ENCODE data around the gene ZNF385A. TPM values are rescaled to one million over a fixed set of nuclear protein-coding genes. Genes with fewer than 3 reads are reported as not detected.

Gene ZNF385A
- total and polyA plus RNA-seq, 2 of the 4 experiments (the other 2 are of a cell fraction), result 0.36 to 2.5 TPM

- peaks cover 11 to 38% of the 10 kb centered on the region in 2 experiments; a peak in 3 of 4 replicates for H3K79me1 ChIP-seq (ENCODE audit: low read depth in 1 of 2, low read length in 2 of 2)
- TF ChIP-seq NFE2L2 (IDR thresholded peaks at IDR 0.05; ENCODE audit: low read depth, low read length) (no peak), RFX5 (IDR thresholded peaks at IDR 0.05; ENCODE audit: low read depth, low read length) (no peak), RCOR1 (IDR thresholded peaks at IDR 0.05; ENCODE audit: insufficient replicate concordance, low read length) (no peak), FOS (IDR thresholded peaks at IDR 0.05; ENCODE audit: low read depth, low read length) (no peak)
These were observed 34.0 kb upstream of the ZNF385A start for GRCh38 chr12:54418441-54419087.

More at GRCh38 chr12:54418441-54419087, 34.0 kb upstream of the ZNF385A start:
- no peak overlapping the region for H2BK15ac ChIP-seq (ENCODE audit: low read depth, low read length)
- no peak overlapping the region for H2BK20ac ChIP-seq (ENCODE audit: low read depth, low read length)
- peak overlapping the region; percentile 18; the same call in 1 of the 2 replicates for H2BK120ac ChIP-seq (ENCODE audit: low read depth, low read length)
- peaks cover 43% of the 10 kb centered on the region for H3K9me1 ChIP-seq (ENCODE audit: insufficient read depth, low read length)
- peak overlapping the region; percentile 82 for H3K56ac ChIP-seq (ENCODE audit: extremely low read depth, insufficient read depth, low read length)
- H3K9me3 ChIP-seq (ENCODE audit: control insufficient read depth, insufficient read depth, low read length), result no peaks in the 10 kb centered on the region
- ChIA-PET CTCF (interaction anchor here (1.0 to 2.9 kb wide), 3 partner anchors 19 to 39 kb away, joined by 3 to 9 read pairs (median 7); no protein-coding TSS in a partner anchor), POLR2A (ENCODE audit: unreplicated experiment) (no interaction called here)
- H4K5ac ChIP-seq (ENCODE audit: low read depth, low read length), result peak overlapping the region; percentile 68; the same call in 1 of the 2 replicates
- DNase-seq (no peak), ATAC-seq (ENCODE audit: low read depth) (peak; percentile 2)
- H3K4me3 ChIP-seq (ENCODE audit: insufficient read depth, low read depth, low read length), result peak overlapping the region; percentile 94
- no peaks in the 10 kb centered on the region for H3K27me3 ChIP-seq (ENCODE audit: control insufficient read depth, insufficient read depth, low read length)
- dilution Hi-C loops (cut with HindIII; ENCODE audit: low sequenced_read_pairs, unreplicated experiment), result no loop called here
- H4K20me1 ChIP-seq (ENCODE audit: insufficient read depth, low read length), result peaks cover 43% of the 10 kb centered on the region
- H2BK5ac ChIP-seq (ENCODE audit: low read depth, low read length, poor library complexity, severe bottlenecking), result peak overlapping the region; percentile 88
- peak overlapping the region; percentile 89 for H3K27ac ChIP-seq (ENCODE audit: insufficient read depth, low read length)
- peak overlapping the region; percentile 61 to 83; a peak in 3 of 4 replicates for H4K8ac ChIP-seq (ENCODE audit: low read depth in 2 of 2, low read length in 2 of 2)
- BruUV-seq (replicated peaks), result no TSS peak
- peak overlapping the region; percentile 74; the same call in 1 of the 2 replicates for H4K91ac ChIP-seq (ENCODE audit: insufficient read depth, low read depth, low read length)
- H3K14ac ChIP-seq (replicated peaks; ENCODE audit: low read depth, low read length), result peak overlapping the region; percentile 93
- H3K23ac ChIP-seq (ENCODE audit: low read depth, low read length), result peak overlapping the region; percentile 90
- in situ Hi-C loops (cut with MboI; ENCODE audit: low sequenced_read_pairs), result no loop called here
- H2AK9ac ChIP-seq (replicated peaks; ENCODE audit: low read depth, low read length, poor library complexity), result peak overlapping the region; percentile 86
- H2AFZ ChIP-seq (replicated peaks; ENCODE audit: low read length, poor library complexity), result peak overlapping the region; percentile 92
- peaks cover 9% of the 10 kb centered on the region for H3K36me3 ChIP-seq (ENCODE audit: control insufficient read depth, insufficient read depth, low read length)
- peak overlapping the region; percentile 96 for H3K9ac ChIP-seq (ENCODE audit: low read depth, low read length)
- H3K4me2 ChIP-seq (ENCODE audit: low read depth, low read length), result peak overlapping the region; percentile 97
- H3K4ac ChIP-seq (ENCODE audit: low read depth, low read length), result peak overlapping the region; percentile 93
- intact Hi-C loops (cut with micrococcal nuclease), result loop anchor here (1.0 to 2.0 kb wide), 2 partner anchors 10 to 20 kb away; no protein-coding TSS in a partner anchor
- WGBS, 2 experiments (ENCODE audit: extremely low coverage in 2 of 2, insufficient read length in 1 of 2), result 0% methylated on average over 14 of the region's 35 CpGs; no CpG with 5 or more reads in 1 of the 2 experiments
- peak overlapping the region; percentile 84 for H3K18ac ChIP-seq (ENCODE audit: low read depth, low read length)
- peak overlapping the region; percentile 54 for H2AK5ac ChIP-seq (ENCODE audit: low read depth, low read length)
- peaks cover 33% of the 10 kb centered on the region for H3K4me1 ChIP-seq (ENCODE audit: control insufficient read depth, insufficient read depth, low read length)
